DMS53 treated with DMSO at 0.1 percent for 48 hours (cell line): Measurements from ENCODE around the gene TEK.

Source experiments
- DNase-seq: peaks from one replicate; lab custom pipeline; 2025; ENCODE audit not compliant: unreplicated experiment; lab: John Stamatoyannopoulos, UW

The TEK gene

DNA sequence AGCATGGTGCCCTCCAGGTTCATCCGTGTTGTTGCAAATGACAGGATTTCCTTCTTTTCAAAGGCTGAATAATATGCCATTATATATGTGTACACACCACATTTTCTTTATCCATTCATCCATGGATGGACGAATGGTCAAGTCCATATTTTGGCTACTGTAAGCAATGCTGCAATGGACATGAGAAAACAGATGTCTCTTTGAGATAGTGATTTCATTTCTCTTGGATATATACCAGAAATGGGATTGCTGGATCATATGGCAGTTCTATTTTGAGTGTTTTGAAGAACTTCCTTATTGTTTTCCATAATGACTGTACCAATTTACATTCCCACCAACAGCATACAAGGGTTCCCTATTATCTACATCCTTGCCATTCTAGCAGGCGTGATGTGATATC is 67.9 kb downstream of the TEK start:
- no peak for DNase-seq

DNA sequence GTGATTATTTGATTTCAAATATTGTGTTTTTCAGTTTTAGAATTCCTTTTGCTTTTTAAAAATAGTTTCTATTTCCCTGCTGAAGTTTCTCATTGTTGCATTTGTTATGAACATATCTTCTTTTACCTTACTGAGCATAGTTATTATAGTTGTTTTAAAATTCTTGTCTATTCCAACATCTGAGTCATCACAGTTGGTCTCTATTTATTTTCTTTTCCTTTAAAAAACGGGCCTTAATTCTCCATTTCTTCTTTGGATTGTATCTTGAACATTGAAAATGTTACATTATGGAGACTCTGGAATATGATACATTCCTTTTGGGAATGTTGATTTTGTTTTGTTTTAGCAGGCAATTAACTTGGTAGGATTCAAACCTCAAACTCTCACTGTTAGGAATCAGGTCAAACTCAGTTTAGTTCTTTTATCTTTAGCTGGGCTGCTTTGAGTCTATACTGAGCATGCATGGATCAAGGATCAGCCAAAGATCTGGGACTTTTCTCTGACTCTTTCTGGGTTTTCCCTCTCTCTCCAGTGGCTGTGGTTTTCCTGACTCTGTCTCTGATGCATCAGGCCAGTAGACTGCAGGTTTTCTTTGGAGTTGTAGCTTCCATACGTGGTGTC is 70.3 kb downstream of the TEK start:
- no peak for DNase-seq

DNA sequence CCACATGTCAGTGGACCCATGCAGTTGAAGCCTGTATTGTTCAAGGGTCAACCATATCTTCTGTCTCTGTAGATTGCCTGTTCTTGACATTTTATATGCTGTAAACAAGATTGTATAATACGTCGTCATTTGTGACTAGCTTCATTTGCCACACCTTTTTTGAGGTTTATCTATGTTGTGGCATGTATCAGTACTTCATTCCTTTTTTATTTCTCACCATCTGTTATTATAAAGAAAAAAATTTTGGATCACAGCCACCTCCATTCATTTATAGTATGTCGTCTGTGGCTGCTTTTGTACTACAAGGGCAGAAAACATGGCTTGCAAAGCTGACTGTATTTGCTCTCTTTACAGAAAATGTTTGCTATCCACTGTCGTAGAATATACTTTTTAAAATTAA is 72.4 kb downstream of the TEK start:
- DNase-seq = no peak

DNA sequence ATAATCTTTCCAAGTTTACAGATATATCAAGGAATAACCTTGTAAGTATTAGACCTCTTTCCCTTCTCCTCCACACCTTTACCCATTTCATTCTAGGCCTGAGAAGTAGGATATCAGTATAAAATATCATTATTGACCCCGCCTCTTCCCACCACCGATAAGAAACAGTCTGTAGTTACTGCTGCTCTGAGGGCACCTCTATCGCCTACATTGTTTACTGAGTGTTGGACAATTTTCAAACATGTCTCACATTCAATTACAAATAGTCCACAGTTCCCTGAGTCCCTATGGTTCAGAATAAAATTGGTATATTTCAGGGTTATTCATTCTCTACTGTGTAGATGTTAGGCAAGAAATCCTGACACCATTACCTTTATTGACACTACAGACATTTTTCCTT is 73.4 kb downstream of the TEK start:
- DNase-seq = no peak

DNA sequence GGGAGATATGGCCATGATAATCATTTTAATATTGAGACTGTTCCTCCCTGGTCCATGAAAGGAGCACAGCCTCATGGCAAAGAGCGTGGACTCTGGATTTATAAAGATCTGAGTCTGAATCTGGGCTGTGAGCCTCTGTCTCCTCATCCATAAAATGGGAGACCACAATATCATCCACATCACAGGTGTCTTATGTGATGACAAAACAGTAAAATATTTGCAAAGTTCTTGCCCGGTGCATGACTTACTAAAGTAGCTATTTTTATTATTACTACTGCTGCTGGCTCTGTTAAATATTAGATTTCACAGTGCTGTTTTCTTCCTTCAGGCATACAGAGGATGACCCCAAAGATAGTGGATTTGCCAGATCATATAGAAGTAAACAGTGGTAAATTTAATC is 74.1 kb downstream of the TEK start:
- DNase-seq = no peak

DNA sequence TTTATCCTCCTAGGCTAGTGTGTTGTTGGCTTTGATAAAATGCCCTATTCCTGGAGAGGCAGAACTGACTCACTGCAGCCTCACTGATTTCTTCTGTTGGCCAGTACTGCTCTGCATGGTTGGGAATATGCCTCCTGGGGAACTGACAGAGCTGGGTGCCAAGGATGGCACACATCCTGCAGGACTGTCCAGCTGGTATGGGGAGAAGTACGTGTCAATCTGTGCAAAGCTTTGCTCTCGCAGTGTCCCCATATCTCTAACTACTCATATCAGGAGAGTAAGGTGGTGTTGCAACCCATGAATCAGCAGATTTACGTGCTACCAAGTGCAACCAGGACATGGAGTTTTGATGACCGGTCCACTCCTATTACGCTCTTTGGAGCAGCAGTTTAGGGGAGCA is 74.7 kb downstream of the TEK start:
- DNase-seq = no peak

DNA sequence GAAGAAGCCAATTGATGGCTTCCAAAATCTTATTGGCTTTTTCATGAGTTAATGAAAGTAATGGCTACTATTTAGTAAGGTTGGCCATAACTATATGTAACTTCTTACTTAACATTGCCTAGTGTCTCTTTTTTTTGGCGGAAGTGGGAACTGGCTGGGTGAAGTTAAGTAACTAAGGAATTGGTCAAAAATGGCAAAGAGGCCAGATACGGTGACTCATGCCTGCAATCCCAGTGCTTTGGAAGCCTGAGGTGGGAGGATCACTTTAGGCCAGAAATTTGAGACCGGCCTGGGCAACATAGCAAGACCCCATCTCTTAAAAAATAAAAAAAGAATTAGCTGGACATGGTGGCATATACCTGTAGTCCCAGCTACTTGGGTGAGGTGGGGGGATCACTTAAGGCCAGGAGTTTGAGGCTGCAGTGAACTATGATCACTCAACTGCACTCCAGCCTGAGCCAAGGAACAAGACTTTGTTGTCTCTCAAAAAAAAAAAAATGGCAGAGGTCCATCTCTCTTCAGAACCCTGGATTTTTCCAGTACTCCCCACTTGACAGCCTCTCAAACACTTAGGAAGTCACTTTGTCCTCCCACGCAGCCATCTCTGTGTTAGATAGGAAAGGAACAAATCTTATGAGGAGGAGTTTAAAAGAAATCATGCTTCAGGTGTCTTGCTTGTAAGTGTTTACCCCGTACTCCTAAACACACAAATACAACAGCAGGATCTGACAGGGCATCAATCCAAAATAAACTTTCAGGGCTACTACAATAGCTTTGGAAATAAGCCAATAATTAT is 75.7 kb downstream of the TEK start:
- DNase-seq = no peak

DNA sequence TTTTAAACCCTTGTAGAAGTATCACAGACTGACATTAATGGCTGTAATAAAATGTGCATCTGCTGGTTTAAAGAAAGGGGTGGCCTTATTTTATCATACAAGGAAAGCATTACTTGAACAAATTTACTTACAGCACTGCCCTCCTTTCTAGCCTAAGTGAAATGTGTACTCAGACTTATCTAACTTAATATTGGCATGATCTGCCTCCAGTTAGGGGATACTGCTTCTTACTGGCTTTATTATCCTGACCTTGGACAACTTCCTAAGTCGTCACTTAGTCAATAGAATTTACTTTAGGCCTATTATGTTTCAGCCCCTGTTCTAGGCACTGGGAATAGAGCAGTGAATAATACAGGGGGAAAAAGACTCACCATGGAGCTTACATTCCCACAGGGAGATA is 79.4 kb downstream of the TEK start:
- DNase-seq = no peak

DNA sequence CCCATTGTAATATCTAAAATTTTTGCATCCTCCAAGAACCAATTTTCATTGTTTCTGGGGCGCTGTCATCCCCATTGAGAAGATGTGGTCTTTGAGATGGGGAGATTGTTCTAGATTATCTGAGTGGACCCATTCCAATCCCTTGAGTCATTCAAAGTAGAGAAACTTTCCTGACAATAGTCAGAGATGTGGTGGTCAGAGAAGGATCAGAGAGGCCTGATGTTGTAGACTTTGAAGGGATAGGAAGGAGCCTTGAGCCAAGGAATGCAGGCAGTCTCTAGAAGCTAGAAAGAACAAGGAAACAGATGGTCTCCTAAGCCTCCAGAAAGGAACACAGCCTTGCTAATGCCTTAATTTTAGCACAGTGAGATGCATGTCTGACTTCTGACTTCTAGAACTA is 80.4 kb downstream of the TEK start:
- DNase-seq = no peak

DNA sequence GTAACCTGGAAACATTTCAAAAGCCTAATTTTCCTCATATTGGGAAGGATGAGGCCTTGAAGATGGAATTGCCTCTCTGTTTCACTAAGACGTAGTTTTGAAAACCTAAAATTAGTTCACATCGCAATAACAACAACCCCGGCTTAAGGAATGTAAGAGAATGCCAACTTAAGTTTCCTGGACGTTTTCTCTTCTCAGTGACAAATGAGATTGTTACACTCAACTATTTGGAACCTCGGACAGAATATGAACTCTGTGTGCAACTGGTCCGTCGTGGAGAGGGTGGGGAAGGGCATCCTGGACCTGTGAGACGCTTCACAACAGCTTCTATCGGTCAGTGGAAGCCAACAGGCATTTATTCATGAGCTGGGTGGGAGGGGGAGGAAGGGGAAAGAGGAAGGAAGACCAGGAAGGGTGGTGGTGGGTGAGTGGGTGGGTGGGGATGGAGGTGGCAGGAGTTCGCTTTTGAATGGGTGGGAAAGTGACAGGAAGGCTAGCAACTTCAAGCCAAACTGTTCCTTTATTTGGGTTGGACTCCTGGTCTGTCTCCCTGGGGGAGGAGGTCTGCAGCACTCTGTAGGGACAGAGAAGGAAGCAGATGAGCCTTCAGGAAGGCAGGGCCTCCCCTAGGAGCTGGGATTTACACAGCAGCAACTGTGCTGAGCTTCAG is 83.4 kb downstream of the TEK start:
- DNase-seq = no peak

DNA sequence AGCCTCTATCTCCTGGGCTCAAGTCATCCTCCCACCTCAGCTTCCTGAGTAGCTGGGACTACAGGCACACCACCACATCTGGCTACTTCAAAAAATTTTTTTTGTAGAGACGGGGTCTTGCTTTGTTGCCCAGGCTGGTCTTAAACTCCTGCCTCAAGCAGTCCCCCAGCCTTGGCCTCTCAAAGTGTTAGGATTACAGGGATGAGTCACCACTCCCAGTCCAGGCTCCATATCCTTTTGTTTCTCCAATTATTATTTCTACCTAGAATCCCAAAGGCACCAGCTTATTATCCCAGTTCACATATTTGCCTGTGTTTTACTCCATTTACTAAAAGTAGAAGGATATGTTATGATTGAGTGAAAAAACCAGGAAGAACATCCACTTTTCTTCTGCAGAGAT is 84.9 kb downstream of the TEK start:
- no peak for DNase-seq

DNA sequence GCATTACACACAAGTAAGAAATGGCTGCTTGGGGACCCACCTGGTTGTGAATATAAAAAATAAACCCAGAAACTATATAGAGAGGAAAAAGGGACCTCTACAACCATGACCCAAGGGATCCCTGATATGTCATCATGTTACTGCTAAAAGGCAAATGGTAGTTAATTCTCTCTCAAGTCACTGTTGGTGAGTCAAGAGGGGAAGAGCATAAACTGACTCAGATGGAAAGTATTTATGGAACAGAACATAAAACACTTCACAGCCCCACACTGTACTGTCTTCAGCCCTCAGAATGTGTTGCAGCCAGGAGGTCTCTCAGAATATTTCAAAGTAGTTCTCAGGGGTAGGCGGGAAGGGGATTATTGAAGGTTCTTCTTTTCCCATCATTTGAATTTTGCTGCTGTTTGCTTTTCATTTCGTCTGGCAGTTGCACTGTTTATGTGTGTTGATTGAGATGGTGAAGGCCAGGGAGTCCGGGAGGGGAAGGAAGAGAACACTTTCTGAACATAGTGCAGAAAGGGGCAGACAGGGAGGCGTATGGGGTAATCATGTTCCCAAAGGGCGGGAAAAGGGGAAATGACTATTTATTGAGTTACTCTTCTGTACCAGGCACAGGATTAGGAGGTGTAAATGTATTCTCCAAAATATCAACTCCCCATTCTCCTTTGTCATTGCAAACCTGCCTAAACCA is 85.5 kb downstream of the TEK start:
- DNase-seq = no peak

DNA sequence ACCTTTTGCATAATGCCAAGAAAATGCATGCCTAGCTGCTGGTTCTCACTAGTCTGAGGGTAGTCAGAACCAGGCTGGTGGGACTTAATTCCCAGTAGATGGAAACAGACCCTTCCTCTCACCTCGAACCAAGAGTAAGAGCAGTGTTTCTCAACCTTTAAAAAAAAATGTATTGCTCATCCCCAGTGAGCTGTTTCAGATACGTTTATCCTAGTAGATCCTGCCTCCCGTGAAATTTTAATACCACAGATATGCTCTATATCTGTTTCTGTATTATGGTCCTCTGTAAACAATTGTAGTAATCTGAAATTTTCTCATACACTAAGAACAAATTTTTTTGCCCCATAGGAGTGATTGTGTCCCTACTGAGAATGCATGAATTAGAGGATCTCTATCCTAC is 86.2 kb downstream of the TEK start:
- DNase-seq = no peak

DNA sequence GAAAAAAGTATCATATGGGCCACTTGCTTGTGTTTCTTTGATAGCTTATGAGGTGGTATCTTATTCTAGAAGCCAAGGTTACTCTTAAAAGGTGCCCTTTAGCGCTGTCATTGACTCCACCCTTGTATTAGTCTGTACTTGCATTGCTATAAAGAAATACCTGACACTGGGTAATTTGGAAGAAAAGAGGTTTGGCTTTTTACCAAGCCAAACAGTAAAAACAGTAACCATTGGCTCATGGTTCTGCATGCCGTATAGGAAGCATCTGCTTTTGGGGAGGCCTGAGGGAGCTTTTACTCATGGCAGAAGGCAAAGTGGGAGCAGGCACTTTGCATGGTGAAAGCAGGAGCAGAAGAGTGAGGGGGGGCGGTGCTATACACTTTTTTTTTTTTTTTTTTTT is 87.4 kb downstream of the TEK start:
- no peak for DNase-seq

DNA sequence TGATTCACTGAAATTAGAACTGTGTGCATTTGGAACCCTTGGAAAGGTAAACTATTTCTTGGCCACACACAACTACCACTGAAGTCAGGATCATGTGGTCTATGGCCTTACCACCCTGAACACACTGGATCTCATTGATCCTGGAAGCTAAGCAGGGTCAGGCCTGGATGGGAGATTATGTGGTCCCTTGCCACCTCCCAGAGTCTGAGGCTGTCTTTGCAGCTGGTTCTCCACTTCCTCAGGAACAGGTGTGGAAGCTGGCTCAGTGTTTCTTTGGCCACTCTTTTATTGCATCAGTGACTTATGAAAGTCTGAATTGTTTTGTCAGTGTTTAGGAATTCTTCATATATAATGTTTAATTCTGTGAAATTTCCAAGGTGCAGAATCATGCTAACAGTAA is 89.2 kb downstream of the TEK start:
- no peak for DNase-seq

DNA sequence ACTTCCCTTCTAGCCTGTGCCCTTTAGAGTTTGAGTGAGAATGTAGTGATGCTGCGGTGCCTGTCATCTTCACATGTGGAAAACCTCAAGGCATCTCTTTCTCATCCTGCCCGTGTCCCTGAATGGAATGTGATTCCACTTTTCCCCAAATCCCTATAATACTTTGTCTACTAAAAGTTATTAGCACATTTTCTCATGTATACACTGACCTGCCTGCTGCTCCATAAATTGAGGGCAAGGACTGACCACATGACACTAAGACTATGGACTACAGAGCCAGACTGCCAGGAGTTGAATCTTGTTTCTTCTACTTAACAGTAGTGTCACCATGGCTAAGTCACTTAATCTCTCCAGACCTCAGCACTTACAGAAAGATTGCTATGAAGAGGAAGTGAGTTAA is 93.0 kb downstream of the TEK start:
- no peak for DNase-seq

DNA sequence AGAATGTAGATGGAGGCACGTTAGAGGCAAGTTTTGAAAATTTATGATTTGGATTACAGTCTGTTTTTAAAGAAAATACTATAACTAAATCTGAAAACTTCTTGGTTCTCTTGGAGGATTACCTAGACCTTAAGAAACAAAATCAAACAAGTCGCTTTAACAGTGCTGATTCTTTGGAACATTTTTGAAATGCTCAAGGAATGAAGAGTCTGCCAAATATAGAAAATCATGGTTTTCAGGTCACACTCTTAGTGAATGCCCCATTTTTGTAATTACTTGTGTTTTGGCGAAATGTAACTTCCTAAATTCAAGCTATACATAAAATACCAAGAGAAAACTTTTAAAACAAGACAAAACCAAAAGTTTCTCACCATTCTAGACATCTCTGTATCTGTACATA is 94.8 kb downstream of the TEK start:
- DNase-seq = no peak

DNA sequence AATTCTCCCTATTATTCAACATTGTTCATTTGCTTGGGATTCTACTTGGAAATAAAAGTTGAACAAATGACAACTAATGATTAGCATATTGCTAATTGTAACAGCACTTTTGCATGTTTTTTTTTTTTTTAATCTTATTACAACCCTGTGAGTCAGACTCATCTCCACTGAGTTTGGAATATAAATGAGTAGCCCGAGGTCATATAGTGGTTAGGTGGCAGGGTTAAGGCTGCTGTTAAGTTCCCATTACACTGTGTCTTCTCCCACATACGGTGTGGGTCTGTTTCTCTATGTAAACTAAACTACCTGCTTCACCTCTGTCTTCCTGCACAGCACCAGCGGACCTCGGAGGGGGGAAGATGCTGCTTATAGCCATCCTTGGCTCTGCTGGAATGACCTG is 95.6 kb downstream of the TEK start:
- no peak for DNase-seq

DNA sequence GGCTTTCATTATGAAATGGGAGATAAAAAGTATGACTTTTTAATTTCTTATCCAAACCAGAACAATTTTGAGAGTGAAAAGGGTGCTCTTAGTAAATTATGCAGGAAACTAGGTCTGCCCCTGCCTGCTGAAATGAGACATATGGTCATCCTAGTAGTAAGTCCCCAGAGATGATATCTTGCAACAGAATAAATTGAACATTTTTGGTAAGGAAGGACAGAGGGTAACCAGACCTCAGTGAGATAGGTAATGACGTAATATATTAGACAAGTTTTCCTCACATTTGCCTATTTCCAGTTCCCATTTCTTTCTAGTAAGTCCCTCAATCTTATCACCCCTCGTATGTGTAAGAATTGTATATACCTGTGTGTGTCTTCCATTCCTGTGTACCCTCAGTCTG is 96.2 kb downstream of the TEK start:
- no peak for DNase-seq

DNA sequence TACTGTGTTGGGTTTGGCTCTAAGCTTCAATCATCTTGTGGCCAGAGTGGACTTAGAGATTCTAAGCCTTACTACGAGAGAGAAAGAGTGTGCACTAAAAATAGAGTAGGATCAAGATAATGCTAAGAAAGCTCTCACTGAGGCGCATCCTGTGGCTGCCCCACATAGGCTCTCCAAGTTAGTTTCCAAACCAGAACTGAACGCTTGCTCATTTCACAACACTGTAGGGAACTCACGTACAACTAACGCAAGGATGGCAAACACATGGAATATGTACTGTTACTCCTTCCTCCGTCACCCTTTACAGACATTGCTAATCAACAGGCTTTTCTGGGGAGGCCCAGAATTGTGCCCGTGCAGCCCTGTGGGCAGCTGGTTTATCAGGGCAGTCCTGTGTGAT is 97.0 kb downstream of the TEK start:
- DNase-seq = no peak

DNA sequence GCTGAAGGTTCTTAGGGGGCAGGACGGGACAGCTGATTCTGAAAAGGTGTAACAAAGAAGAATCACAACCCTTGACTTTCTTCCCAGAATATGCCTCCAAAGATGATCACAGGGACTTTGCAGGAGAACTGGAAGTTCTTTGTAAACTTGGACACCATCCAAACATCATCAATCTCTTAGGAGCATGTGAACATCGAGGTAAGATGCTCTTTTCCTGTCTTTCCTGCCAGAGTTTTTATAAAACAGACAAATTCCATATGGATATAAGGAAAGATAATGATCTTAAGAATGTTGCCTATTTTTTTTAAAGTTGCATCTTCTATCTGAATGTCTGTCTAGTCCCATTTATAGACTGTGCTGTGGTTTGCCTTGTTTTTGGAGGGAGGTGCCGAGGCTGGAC is 100.0 kb downstream of the TEK start:
- no peak for DNase-seq

DNA sequence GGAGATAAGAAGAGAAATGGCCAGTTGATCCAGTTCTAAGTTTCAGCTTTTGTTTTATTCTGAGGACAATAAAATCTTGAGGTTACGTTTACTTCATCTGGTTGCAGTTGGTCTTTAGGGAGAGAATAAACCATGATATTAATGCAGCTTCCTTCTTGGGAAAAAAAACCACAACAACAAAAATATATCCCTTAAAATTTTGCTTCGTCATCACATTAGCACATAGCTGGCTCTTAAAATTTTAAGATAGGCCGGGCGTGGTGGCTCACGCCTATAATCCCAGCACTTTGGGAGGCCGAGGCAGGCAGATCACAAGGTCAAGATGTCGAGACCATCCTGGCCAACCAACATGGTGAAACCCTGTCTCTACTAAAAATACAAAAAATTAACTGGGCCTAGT is 101.6 kb downstream of the TEK start:
- DNase-seq = no peak
